Cerebellar nuclear complex (tissue), 1 donor: ENCODE results near the gene IFT27.

Experiments
- DNase-seq, 2 experiments: peaks; one replicate each; lab custom pipeline; 2025; lab: John Stamatoyannopoulos, UW

IFT27 gene

DNA sequence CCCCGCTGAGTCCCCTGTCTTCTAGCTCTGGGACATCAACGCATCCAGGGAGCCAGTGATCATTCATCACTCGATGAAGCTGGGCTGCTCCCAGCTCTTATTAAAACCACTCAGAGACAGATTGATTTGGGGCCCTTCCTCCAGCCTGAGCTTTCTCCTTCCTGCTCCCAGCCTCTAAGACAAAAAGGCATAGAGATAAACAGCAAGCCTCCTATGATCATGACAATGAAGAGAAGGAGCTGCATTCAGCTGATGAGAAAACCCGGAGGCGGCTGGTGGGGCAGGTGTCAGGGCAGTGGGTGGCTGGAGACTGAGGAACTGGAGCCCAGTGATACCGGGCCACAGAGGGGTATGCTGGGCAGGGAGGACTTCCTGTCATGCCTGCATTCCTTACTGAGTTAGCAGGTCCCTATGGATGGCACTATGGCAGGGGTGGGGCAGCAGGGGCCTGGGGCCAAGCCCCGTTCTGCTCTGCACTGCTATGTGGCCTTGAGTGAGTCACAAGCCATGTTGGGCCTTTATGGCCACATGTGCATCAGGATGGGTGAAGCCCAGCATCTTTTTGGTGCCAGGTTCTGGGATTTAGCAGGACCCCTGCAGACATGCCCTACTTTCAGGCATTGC lies 20.7 kb upstream of the IFT27 start:
- no peak for DNase-seq

DNA sequence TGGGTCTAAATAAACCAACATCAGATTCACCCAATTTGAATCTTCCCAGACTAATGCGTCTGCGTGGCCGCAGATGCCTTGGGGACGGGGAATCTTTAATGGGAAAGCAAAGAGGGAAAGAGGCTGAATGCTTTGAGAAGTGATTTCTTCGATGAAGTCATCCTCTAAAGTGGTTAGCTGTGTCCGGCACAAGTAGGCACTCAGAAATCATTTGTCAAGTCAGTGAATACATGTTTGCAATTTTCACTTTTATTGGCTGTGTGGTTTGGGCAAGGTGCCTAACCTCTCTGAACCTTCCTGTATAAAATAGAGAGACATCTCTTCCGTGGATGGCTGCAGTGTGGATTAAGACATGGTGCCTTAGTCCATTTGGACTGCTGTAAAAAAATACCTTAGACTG lies 19.7 kb upstream of the IFT27 start:
- no peak for DNase-seq

- DNase-seq = no peak
Measured at GRCh38 chr22:36790648-36791047, 14.7 kb upstream of the IFT27 start.

GRCh38 chr22:36787204-36787988 lies 11.5 kb upstream of the IFT27 start:
- no peak for DNase-seq

GRCh38 chr22:36783743-36784142 lies 7.8 kb upstream of the IFT27 start:
- DNase-seq = no peak

GRCh38 chr22:36781656-36782627 lies 6.0 kb upstream of the IFT27 start:
- peak in 1 of 2 experiments; percentile 30 for DNase-seq

DNA sequence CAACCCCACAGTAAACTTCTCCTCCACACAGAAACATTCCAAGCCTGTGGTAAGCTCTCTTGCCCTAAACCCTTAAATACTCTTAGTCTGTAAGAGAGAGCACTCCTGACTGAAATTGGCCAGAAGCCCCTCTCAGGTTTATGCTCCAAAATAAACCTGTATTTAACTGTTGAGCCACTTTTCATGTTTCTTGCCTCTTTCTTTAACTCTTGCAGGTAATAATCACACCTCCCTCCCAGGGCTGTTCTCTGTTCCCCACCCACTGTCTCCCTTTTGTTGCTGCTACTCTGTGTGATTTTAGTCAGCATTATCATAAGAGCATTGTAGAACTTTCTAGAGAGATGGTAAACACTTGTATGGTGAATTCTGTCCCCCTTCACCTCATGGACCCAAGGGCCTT lies 2.1 kb upstream of the IFT27 start:
- DNase-seq = no peak

DNA sequence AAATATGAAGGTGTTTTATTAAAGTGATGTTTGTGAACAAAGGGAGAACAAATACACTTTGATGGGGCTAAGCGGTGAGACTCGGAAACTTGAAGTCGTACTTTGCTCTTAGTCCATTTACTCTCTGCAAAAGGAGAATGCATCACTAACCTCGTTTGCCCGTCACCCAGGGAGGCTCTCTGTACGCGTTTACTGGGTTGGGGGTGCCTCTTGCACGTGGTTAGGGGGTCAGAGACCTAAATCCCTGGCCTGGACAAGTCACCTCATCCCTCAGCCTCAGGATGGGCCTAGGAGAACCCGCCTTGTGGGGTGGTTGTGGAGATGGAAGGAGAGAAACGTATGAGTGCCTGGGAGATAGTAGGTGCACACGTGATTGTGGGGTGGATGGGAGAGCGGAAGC lies 803 bp upstream of the IFT27 start:
- no peak for DNase-seq

- no peak for DNase-seq
Measured at GRCh38 chr22:36775586-36775963, 344 bp downstream of the IFT27 start.

DNA sequence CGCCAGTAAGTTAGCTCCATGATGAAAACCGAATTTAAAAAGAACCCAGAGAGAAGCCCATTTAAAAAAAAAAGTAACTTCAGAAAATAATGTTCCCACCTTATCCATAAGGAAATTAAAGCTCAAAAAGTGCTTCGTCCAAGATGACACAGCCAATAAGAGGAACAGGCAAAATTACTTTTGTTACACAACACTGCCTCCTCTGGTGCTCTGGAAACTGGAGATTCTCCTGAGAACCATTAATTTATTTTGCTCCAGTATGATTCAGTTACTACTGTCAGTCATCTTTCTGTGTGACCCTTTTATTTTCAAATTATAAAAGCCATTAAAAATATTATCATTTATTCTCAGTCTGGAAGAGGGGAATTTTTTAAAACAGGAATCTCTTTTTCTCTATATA lies 2.0 kb downstream of the IFT27 start:
- no peak for DNase-seq

DNA sequence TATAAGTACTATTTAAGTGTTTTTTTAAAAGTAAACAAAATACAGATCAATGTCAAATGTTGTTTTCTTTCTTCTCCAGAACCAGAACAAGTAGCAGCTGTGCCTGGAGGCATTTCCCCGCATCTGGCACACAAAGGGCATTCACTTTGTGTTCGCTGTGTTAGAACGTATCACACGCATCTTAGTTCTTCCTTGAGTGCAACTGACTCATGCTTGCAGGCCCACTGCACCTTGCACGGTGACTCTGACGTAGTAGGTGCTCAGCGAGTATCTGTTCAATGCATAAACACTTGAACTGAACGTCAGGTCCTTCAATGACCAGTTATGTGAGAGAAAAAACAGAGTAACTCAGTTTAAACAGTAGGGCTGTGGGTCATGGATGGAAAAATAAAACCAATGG lies 3.5 kb downstream of the IFT27 start:
- no peak for DNase-seq

DNA sequence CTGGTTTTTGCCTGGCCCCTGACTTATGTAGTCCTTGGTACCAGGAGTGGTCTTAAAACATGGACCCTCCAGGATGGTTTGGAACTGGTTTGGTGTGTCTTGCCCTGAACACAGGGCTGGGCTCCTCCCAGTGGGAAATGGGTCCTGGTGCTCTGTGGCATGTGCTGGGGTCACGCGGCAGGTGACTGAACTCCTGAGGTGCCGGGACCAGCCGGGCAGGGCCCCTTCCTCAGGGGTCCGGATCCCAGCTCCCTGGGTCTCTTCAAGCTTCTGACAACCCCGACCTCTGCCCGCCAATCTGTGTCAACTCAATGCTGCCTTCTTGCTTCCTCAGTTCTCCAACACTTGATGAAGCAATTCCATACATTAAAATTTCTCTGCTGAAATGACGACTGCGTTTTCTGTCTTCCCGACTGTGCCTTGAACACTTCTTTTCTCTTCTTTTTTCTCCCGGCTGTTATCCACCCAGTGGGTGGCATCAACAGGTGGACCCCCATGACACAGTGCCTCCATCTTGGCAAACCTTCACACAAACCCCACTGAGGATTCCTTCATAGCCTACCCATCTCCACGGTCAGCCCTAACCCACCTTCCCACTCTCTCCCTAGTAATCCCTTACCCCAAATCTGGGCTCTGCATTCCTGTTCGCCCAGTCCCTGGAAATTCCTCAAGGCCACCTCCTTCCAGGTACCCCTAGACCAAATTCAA lies 4.4 kb downstream of the IFT27 start:
- no peak for DNase-seq

DNA sequence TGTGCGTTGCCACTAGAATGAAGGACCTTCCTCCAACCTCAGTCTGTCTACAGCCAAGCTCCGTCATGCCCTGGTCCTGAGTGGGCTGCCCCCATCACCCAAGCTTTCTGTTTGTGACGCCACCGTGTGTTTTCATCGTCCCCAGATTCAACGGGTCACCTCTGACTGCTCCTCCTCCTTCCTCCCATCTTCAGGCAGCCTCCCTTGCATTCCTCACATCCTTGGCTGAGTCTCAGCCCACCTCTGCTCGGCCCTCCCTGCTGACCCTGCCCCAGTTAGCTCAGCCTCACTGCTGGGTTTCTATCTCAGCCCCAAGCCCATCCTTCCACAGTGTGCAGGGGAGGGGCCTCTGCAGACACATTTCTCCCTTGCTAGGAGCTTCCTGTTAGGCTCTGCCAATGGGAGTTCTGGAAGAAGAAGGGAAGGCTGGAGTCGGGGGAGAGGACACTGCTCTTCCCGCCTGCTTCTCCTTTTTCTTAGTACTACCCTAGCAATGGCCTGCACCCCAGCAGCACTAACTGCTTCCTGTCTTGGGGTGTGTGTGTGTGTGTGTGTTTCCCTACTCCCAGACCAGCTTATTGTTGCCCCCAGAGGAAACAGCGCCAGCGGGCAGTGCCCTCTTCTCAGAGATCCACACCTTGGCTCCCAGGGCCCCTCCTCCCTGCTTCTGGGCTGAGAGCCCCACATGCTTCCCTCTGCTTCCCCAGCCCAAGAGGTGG lies 5.2 kb downstream of the IFT27 start:
- no peak for DNase-seq

GRCh38 chr22:36769541-36770512 lies 6.1 kb downstream of the IFT27 start:
- no peak for DNase-seq

DNA sequence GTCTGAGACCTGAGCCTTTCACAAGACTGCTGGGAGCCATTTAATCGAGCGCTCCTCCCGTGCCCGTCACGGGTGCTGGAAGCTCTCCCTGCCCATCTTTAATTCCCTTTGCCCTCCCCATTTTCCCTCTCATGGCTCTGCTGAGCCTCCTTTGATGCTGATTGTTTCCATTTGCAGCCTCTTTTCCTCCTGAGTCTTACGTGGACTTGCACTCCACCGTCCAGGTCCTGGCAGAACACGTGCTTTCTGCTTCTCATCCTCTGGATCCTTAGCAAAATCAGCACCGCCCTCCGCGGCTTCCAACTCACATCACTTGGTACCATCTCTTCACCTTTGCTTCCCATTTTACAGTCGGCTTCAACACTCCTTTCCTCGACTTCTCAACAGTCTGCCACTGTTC lies 7.3 kb downstream of the IFT27 start:
- no peak for DNase-seq

- no peak for DNase-seq
Measured at GRCh38 chr22:36768141-36768540, 7.8 kb downstream of the IFT27 start.

DNA sequence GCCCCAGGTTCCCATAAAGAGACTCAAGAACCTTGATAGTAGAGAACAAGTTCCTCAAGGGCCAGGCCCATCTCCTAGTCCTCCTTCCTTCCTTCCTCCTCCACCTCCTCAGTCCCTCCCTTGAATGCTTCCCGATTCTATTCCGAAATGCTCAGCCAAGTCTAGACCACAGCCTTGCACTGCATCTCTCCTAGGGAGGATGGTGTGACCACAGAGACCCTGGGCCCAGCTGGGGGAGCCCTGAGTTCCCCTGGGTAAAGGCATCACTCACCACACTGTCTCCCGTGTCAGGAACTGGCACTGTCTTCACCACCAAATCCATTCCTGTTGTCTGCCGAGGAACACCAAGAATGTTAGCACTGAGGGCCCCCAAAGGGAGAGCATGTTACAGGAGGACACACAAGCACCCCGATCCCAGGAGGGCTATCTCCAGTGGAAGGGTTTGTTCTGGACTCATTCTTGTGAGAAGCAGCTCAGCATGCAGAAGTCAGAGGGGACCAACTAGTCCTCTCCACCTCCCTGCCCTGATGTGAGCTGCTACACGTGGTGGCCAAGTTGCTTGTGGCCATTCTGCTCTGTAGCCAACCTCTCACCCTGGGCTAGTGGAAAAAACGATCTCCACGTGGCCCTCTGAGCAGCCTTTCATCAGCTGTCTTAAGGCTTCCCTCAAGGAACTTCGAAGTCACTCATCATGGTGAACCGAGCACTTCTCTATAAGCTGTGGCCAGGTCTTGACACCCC lies 8.7 kb downstream of the IFT27 start:
- DNase-seq = no peak

GRCh38 chr22:36765943-36766450 lies 9.9 kb downstream of the IFT27 start:
- no peak for DNase-seq
